Spleen (tissue), 11 donors: ENCODE results near the gene ROMO1. TPM values are rescaled to one million over a fixed set of nuclear protein-coding genes. Genes with fewer than 3 reads are reported as not detected.
A peak's percentile ranks its signal among the peaks of the same experiment; 100 is the strongest.

Source experiments
- DNase-seq: peaks from one replicate; pipeline ENCODE4 v3.0.0-alpha.2; 2020
- H3K27ac ChIP-seq, 8 donors: fragments of 200-600 bp; sonication (generic) in 7 of 8; 1 replicate in 4 of 8; 2 replicates in 4 of 8; pipeline versions ENCODE4 v1.5.0 to v1.8.0; 2016 to 2021; ENCODE audit warnings: inconsistent platforms in 4 of 8, mild to moderate bottlenecking in 4 of 8, moderate library complexity in 1 of 8
- H3K27me3 ChIP-seq, 7 donors: fragments of 200-600 bp; sonication (generic) in 6 of 7; replicated peaks in 1 of 7; 1 replicate in 4 of 7; 2 replicates in 3 of 7; pipeline versions ENCODE4 v1.5.0 to v1.8.0; 2016 to 2021; ENCODE audit warnings: inconsistent platforms in 3 of 7, mild to moderate bottlenecking in 1 of 7
- H3K36me3 ChIP-seq, 6 donors: fragments of 200-600 bp; sonication (generic) in 5 of 6; 1 replicate in 4 of 6; 2 replicates in 2 of 6; pipeline versions ENCODE4 v1.5.0 to v1.8.0; 2016 to 2021; ENCODE audit warnings: inconsistent platforms in 2 of 6
- H3K4me1 ChIP-seq, 6 donors: fragments of 200-600 bp; sonication (generic) in 5 of 6; 1 replicate in 3 of 6; 2 replicates in 3 of 6; pipeline versions ENCODE4 v1.5.0 to v1.8.0; 2016 to 2021; ENCODE audit warnings: inconsistent platforms in 3 of 6
- H3K4me3 ChIP-seq, 8 donors: fragments of 200-600 bp; sonication (generic) in 7 of 8; 1 replicate in 4 of 8; 2 replicates in 4 of 8; pipeline versions ENCODE4 v1.5.0 to v1.8.0; 2016 to 2021; ENCODE audit warnings: inconsistent platforms in 4 of 8, mild to moderate bottlenecking in 4 of 8, moderate library complexity in 2 of 8
- H3K9me3 ChIP-seq, 8 donors: fragments of 200-600 bp; sonication (generic) in 7 of 8; 1 replicate in 4 of 8; 2 replicates in 4 of 8; pipeline versions ENCODE4 v1.5.0 to v1.8.0; 2016 to 2021; ENCODE audit warnings: inconsistent platforms in 4 of 8
- CTCF ChIP-seq, 11 experiments: fragments of 200-600 bp in 7 of 11; fragments of 450-650 bp in 4 of 11; sonication (generic) in 4 of 11; IDR thresholded peaks in 8 of 11; conservative IDR thresholded peaks in 3 of 11; 1 replicate in 7 of 11; 2 replicates in 4 of 11; pipeline versions ENCODE4 v1.4.0 to v1.8.0; 2016 to 2021; ENCODE audit warnings: antibody characterized with exemption in 11 of 11, inconsistent platforms in 4 of 11, mild to moderate bottlenecking in 1 of 11
- POLR2A ChIP-seq, 3 donors: fragments of 450-650 bp; IDR thresholded peaks; one replicate each; pipeline ENCODE4 v1.5.1; 2017; ENCODE audit warnings: antibody characterized with exemption in 3 of 3, mild to moderate bottlenecking in 1 of 3
- POLR2AphosphoS5 ChIP-seq, 3 donors: sonication (generic); formaldehyde crosslinking; IDR thresholded peaks; one replicate each; pipeline ENCODE4 v1.5.1; 2017; ENCODE audit warnings: antibody characterized with exemption in 3 of 3
- WGBS, 5 donors: extraction: QIAGEN DNeasy Blood & Tissue Kit in 3 of 5; methylation state at CpG; one replicate each; pipeline versions ENCODE4 v1.1.5 to v1.1.7; 2013 to 2018; 5-methylcytosine and 5-hydroxymethylcytosine counted together
- intact Hi-C: fragments of 100-400 bp; cut with DNase I; formaldehyde crosslinking; loops from one replicate; pipeline ENCODE4 v1.15.0; 2023; ENCODE audit warnings: low total_unique reads
- polyA plus RNA-seq, 3 donors: library from polyadenylated mRNA; stranded (reverse); fragments of 200-250 nt; gene quantifications; one replicate each; pipeline ENCODE4 v1.2.1, GENCODE V29; 2013
- total RNA-seq, 7 donors: library from RNA; depleted of rRNA in 3 of 7; stranded (reverse); fragments of >200 nt in 3 of 7; fragmentation: NEBNext Ultra II Directional in 4 of 7; extraction: Animal tissue kit (Norgen Biotek cat#: 25700) in 4 of 7; gene quantifications; one replicate each; pipeline versions ENCODE4 v1.1.0 to v1.2.1, GENCODE V29; 2016 to 2021
- donor health status: healthy with polysubstance abuse.
- donor health status: DM: no; HTN: no; CAD: no; lungs with moderate emphysema.
- donor health status: DM: no; HTN: no; CAD: no.
- donor health status: Bipolar disorder and iron deficiency.
- donor health status: healthy.
- donor health status: DM: no; HTN: no; CAD: no.
- donor health status: DM: yes; HTN: yes; CAD: no.

The ROMO1 gene
- total and polyA plus RNA-seq, 10 donors, result 66.2 to 372 (median 118) TPM

GRCh38 chr20:35700625-35701148 is 1.5 kb downstream of the ROMO1 start:
- Histone ChIP-seq H3K27ac (peak overlapping the region in 2 of 8 donors; percentile 92 to 93), H3K27me3 (no peaks in the 10 kb centered on the region), H3K4me1 (peaks cover 12 to 83% (median 48%) of the 10 kb centered on the region in 6 donors), H3K4me3 (peak overlapping the region in 1 of 8 donors; percentile 76), H3K36me3 (peaks cover 4 to 67% (median 45%) of the 10 kb centered on the region in 6 donors), H3K9me3 (no peaks in the 10 kb centered on the region)
- WGBS, 5 donors, result 91 to 95% (median 94%) methylated on average over 7 of the region's 7 CpGs
- TF ChIP-seq POLR2A (IDR thresholded peaks at IDR 0.05), result no peak
- TF ChIP-seq CTCF (IDR thresholded peaks at IDR 0.05 in 8 of 11, conservative IDR thresholded peaks at IDR 0.05 in 3 of 11), result no peak
- peak in 2 of 3 donors; percentile 23 to 55 for TF ChIP-seq POLR2AphosphoS5 (IDR thresholded peaks at IDR 0.05)
- DNase-seq, result no peak
- intact Hi-C loops, result no loop called here

- no peaks in the 10 kb centered on the region for H3K9me3 ChIP-seq
- no peak overlapping the region for H3K27ac ChIP-seq
- H3K36me3 ChIP-seq, result peaks cover 9 to 67% (median 57%) of the 10 kb centered on the region in 6 donors
- H3K4me1 ChIP-seq, result peaks cover 12 to 80% (median 47%) of the 10 kb centered on the region in 6 donors
- no peak overlapping the region for H3K4me3 ChIP-seq
- intact Hi-C loops, result no loop called here
- no peaks in the 10 kb centered on the region for H3K27me3 ChIP-seq
- 83 to 91% (median 85%) methylated on average over 12 of the region's 12 CpGs for WGBS, 5 donors
- DNase-seq, result peak; percentile 57
- TF ChIP-seq POLR2A (IDR thresholded peaks at IDR 0.05) (no peak), CTCF (IDR thresholded peaks at IDR 0.05 in 8 of 11, conservative IDR thresholded peaks at IDR 0.05 in 3 of 11) (no peak), POLR2AphosphoS5 (IDR thresholded peaks at IDR 0.05) (peak; percentile 52 to 73 (median 54))
Observed at GRCh38 chr20:35702051-35702823, 3.0 kb downstream of the ROMO1 start.

DNA sequence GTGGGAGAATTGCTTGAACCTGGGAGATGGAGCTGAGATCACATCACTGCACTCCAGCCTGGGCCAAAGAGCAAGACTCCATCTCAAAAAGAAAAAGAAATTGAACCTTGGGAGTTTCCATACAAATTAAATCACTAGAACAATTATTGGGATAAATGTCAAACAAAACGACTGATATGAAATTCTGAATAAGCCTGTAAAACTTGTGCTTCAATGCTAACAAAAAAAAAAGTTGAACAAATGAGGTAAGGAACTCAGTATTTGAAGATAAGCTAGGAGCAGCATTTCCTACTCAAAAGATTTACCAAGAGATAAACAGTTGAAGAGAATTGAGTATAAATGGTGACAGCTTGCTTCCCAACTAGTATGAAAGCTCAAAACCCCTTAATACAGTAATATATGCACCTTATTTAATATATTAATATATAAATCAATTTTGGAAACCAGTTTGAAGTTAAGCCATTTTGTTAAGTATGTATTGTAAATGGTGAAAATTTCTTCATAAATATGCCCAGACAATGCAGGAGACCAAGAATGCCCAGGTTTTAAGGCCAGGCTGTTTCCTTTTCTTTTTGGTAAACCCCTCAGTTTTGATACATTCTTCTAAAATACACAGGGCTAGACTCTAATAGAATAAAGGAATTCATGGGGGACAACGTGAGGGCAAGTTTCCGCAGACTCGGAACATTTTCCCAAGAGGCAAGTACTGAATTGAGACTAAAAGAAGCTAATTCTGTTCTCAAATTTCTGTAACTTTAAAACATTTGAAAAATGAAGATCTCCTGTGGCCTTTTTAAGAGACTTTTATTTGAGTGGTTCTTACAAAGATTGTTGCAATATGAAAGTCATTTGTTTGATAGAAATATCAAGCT is 3.9 kb downstream of the ROMO1 start:
- Histone ChIP-seq H3K4me3 (no peak overlapping the region), H3K9me3 (no peaks in the 10 kb centered on the region), H3K27me3 (no peaks in the 10 kb centered on the region), H3K27ac (peak overlapping the region in 1 of 8 donors; percentile 5), H3K36me3 (peaks cover 9 to 75% (median 65%) of the 10 kb centered on the region in 6 donors), H3K4me1 (peaks cover 9 to 80% (median 39%) of the 10 kb centered on the region in 6 donors)
- TF ChIP-seq CTCF (IDR thresholded peaks at IDR 0.05 in 8 of 11, conservative IDR thresholded peaks at IDR 0.05 in 3 of 11), result no peak
- no peak for TF ChIP-seq POLR2A (IDR thresholded peaks at IDR 0.05)
- peak in 1 of 3 donors; percentile 10 for TF ChIP-seq POLR2AphosphoS5 (IDR thresholded peaks at IDR 0.05)
- WGBS, 5 donors, result 68 to 78% (median 72%) methylated on average over 4 of the region's 4 CpGs
- intact Hi-C loops, result no loop called here
- DNase-seq, result no peak
